Mesendoderm (in vitro differentiated cells): ENCODE results near the gene SAMM50.
A peak's percentile ranks its signal among the peaks of the same experiment; 100 is the strongest.

Experiments used
- DNase-seq: peaks from one replicate; pipeline ENCODE4 v3.0.0; 2013
- H2AK5ac ChIP-seq: 2 replicates; pipeline ENCODE4 v1.6.1; 2013; ENCODE audit warnings: low read length, inconsistent platforms
- H2BK120ac ChIP-seq: 2 replicates; pipeline ENCODE4 v1.6.1; 2013; ENCODE audit warnings: low read depth, mild to moderate bottlenecking, low read length, moderate library complexity, mixed read lengths
- H2BK15ac ChIP-seq: replicated peaks from 2 replicates; pipeline ENCODE4 v1.6.1; 2013; ENCODE audit warnings: low read depth, mild to moderate bottlenecking, moderate library complexity
- H2BK5ac ChIP-seq: 2 replicates; pipeline ENCODE4 v1.6.1; 2013; ENCODE audit warnings: low read length, inconsistent platforms
- H3K18ac ChIP-seq: 2 replicates; pipeline ENCODE4 v1.6.1; 2013; ENCODE audit warnings: mild to moderate bottlenecking, low read length, mixed read lengths
- H3K23ac ChIP-seq: one replicate; pipeline ENCODE4 v1.6.1; 2013; ENCODE audit warnings: low read length
- H3K27ac ChIP-seq: 2 replicates; pipeline ENCODE4 v1.5.1; 2013; ENCODE audit warnings: low read depth, mild to moderate bottlenecking, inconsistent platforms, low read length, moderate library complexity
- H3K27me3 ChIP-seq: 2 replicates; pipeline ENCODE4 v1.6.1; 2013; ENCODE audit warnings: low read length, control low read depth, mild to moderate bottlenecking, inconsistent platforms; ENCODE audit not compliant: insufficient read depth, poor library complexity
- H3K36me3 ChIP-seq: 2 replicates; pipeline ENCODE4 v1.6.1; 2013; ENCODE audit warnings: low read length, inconsistent platforms; ENCODE audit not compliant: control insufficient read depth, insufficient read depth
- H3K4ac ChIP-seq: one replicate; pipeline ENCODE4 v1.6.1; 2013; ENCODE audit warnings: low read depth, mild to moderate bottlenecking, low read length, moderate library complexity
- H3K4me1 ChIP-seq: 2 replicates; pipeline ENCODE4 v1.6.1; 2013; ENCODE audit warnings: low read depth, low read length, inconsistent platforms; ENCODE audit not compliant: control insufficient read depth
- H3K4me2 ChIP-seq: 2 replicates; pipeline ENCODE4 v1.6.1; 2013; ENCODE audit warnings: low read length
- H3K4me3 ChIP-seq: 2 replicates; pipeline ENCODE4 v1.5.1; 2013; ENCODE audit warnings: mild to moderate bottlenecking, low read length
- H3K56ac ChIP-seq: one replicate; pipeline ENCODE4 v1.6.1; 2013; ENCODE audit warnings: low read length
- H3K79me1 ChIP-seq: 2 replicates; pipeline ENCODE4 v1.6.1; 2013; ENCODE audit warnings: low read length, inconsistent platforms
- H3K79me2 ChIP-seq: 2 replicates; pipeline ENCODE4 v1.6.1; 2013; ENCODE audit warnings: mild to moderate bottlenecking, low read length; ENCODE audit not compliant: control insufficient read depth, insufficient read depth
- H3K9ac ChIP-seq: 2 replicates; pipeline ENCODE4 v1.6.1; 2013; ENCODE audit warnings: low read length, inconsistent platforms
- H4K5ac ChIP-seq: one replicate; pipeline ENCODE4 v1.6.1; 2013; ENCODE audit warnings: low read length
- H4K8ac ChIP-seq: one replicate; pipeline ENCODE4 v1.6.1; 2013; ENCODE audit warnings: low read depth, mild to moderate bottlenecking, control low read depth, low read length, moderate library complexity
- WGBS: extraction: QIAGEN DNeasy Blood & Tissue Kit; methylation state at CpG from one replicate; pipeline ENCODE4 v1.1.7; 2013; ENCODE audit warnings: low lambda C conversion rate, missing lambda C conversion rate; ENCODE audit not compliant: insufficient coverage; ENCODE audit errors: extremely low coverage; 5-methylcytosine and 5-hydroxymethylcytosine counted together

SAMM50 gene

DNA sequence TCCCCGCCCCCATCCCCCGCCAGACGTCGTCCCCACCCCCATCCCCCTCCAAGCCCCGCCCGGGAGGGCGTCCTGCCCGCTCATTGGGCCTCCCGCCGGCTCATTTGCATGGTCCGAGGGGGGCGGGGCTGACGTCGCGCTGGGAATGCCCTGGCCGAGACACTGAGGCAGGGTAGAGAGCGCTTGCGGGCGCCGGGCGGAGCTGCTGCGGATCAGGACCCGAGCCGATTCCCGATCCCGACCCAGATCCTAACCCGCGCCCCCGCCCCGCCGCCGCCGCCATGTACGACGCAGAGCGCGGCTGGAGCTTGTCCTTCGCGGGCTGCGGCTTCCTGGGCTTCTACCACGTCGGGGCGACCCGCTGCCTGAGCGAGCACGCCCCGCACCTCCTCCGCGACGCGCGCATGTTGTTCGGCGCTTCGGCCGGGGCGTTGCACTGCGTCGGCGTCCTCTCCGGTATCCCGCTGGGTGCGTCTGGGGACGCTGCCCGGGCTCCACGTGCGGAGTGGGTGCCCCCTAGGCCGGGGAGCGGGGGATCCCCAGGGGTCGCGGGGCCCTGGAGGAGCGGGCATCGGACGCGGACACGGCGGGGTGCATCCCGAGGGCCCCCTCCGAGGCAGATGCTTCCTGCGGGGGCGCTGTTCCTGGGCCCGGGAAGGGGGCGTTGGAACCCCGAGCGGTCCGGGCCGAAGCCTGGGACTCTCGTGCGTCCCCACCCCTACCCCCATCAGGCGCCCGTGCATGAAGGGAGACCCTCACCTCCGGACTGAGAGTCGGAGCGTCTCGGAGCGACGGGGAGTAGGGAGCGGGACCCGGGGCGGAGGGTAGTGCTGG lies 31.4 kb upstream of the SAMM50 start, which contains the start of gene PNPLA3:
PNPLA3 (plus strand) TSS at position 175 of the 834 bp plus-strand sequence; CDS start at position 282, 107 bp downstream.
- Histone ChIP-seq H3K4ac (peak within 1 kb of the TSS; percentile 90), H3K23ac (no peak within 1 kb of the TSS), H2BK5ac (peak within 1 kb of the TSS; percentile 80), H3K36me3 (peaks cover 6% of the 10 kb centered on the region), H3K9ac (peak within 1 kb of the TSS; percentile 96), H3K27ac (peak within 1 kb of the TSS; percentile 94), H4K5ac (no peak within 1 kb of the TSS), H3K4me3 (peak within 1 kb of the TSS; percentile 82), H3K4me2 (peak within 1 kb of the TSS; percentile 78), H3K56ac (peak within 1 kb of the TSS; percentile 98), H2BK15ac (no peak within 1 kb of the TSS), H3K79me2 (peaks cover 12% of the 10 kb centered on the region), H4K8ac (peak within 1 kb of the TSS; percentile 70), H3K79me1 (peaks cover 13% of the 10 kb centered on the region), H2AK5ac (no peak within 1 kb of the TSS), H3K4me1 (peaks cover 5% of the 10 kb centered on the region), H3K27me3 (no peaks in the 10 kb centered on the region), H2BK120ac (peak within 1 kb of the TSS; percentile 11), H3K18ac (peak within 1 kb of the TSS; percentile 98)
- peak; percentile 96 for DNase-seq
- WGBS, result no CpG with 5 or more reads among the region's 100 CpGs

DNA sequence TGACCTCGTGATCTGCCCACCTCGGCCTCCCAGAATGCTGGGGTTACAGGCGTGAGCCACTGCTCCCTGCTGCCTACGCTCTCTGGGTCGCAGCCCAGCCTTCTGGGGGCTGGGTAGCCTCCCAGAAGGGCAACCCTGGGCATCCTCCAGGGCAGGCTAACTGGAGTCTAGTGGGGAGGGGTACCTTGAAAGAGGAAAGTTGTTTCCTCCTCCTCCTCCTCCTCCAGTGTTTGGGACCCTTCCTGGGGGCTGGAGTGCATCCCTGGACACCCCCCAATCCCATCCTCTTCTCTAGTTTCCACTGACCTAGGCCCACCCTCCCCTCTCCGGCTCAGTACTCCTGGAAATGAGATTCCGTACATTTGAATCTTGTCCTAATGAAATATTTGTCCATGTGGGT lies 30.4 kb upstream of the SAMM50 start:
- peaks cover 12% of the 10 kb centered on the region for H3K79me2 ChIP-seq
- H3K18ac ChIP-seq, result peak overlapping the region; percentile 72
- peak overlapping the region; percentile 77 for H3K4me2 ChIP-seq
- peaks cover 5% of the 10 kb centered on the region for H3K4me1 ChIP-seq
- H4K5ac ChIP-seq, result no peak overlapping the region
- H2BK5ac ChIP-seq, result peak overlapping the region; percentile 14
- peak overlapping the region; percentile 95 for H3K56ac ChIP-seq
- no peak overlapping the region for H2BK120ac ChIP-seq
- peaks cover 7% of the 10 kb centered on the region for H3K36me3 ChIP-seq
- peak overlapping the region; percentile 24 for H3K23ac ChIP-seq
- H3K4me3 ChIP-seq, result peak overlapping the region; percentile 50
- no peak overlapping the region for H2BK15ac ChIP-seq
- H3K79me1 ChIP-seq, result peaks cover 13% of the 10 kb centered on the region
- H2AK5ac ChIP-seq, result peak overlapping the region; percentile 74
- peak overlapping the region; percentile 56 for H3K4ac ChIP-seq
- no peak overlapping the region for H4K8ac ChIP-seq
- H3K27ac ChIP-seq, result peak overlapping the region; percentile 94
- H3K9ac ChIP-seq, result peak overlapping the region; percentile 88
- H3K27me3 ChIP-seq, result no peaks in the 10 kb centered on the region
- WGBS, result no CpG with 5 or more reads among the region's 7 CpGs
- DNase-seq, result no peak

DNA sequence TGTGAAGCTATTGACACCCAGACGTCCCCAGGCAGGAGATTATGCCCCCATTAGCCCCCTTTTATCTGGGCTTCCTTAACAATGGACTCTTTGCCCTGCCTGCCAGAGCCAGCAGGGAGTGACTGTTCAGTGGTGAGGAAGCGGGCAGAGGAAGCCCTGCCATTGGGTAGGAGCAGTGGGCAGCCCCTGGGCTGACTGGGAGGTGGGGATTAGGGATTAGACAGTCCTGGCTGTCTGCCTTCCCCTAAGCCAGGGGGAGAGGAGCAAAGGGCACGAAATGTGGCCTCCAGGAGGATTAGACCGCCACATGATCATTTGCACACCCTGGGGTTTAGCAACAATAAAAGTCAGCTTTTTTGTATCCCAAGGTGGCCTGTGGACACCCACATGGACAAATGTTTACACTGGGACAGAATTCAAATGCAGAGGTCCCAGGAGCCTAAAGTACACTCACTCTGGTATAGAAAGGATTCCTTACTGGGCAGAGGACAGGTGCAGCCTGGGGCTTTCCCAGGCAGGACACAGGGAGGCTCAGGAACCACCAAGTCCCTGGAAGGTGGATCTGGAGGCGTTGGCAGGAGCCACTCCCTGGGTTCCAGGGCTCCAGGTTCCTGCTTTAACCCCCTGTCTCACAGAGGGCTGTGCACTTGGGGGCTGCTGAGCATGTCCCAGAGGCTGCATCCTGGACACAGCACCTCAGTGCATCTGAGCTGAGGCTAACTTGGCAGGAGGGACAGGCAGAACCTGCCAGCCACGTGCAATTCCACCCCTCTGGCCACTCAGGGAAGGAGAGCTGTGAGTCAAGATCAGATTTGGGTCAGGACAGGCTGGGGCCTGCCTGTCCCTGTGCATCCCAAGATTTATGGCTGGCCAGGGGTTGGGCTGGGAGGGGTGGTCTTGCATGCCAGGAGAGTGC lies 29.6 kb upstream of the SAMM50 start:
- Histone ChIP-seq H2BK15ac (no peak overlapping the region), H4K8ac (no peak overlapping the region), H3K36me3 (peaks cover 9% of the 10 kb centered on the region), H3K79me2 (peaks cover 12% of the 10 kb centered on the region), H3K18ac (peak overlapping the region; percentile 72), H2AK5ac (no peak overlapping the region), H3K27me3 (no peaks in the 10 kb centered on the region), H2BK120ac (no peak overlapping the region), H3K27ac (peak overlapping the region; percentile 94), H3K4me3 (no peak overlapping the region), H3K23ac (no peak overlapping the region), H2BK5ac (peak overlapping the region; percentile 28), H3K79me1 (peaks cover 13% of the 10 kb centered on the region), H4K5ac (no peak overlapping the region), H3K56ac (peak overlapping the region; percentile 95), H3K4ac (no peak overlapping the region), H3K4me2 (peak overlapping the region; percentile 77), H3K4me1 (peaks cover 5% of the 10 kb centered on the region), H3K9ac (peak overlapping the region; percentile 88)
- DNase-seq, result peak; percentile 84
- no CpG with 5 or more reads among the region's 6 CpGs for WGBS

DNA sequence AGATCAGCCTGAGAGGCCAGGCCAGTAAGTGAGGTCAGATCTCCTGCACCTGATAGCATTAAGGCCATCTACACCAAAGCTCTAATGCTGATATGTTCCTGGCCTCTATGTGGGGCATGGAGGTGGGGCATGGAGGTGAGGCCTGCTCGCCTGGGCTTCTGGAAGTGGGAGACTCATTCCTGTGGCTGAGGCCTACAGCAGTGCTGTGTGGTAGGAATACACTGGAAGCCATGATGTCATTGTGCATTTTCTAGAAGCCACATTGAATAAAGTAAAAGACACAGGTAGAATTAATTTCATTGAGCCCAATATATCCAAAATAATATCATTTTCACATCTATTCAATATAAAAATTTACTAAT lies 28.9 kb upstream of the SAMM50 start:
- no peak overlapping the region for H2BK120ac ChIP-seq
- H3K9ac ChIP-seq, result peak overlapping the region; percentile 36
- H2BK5ac ChIP-seq, result no peak overlapping the region
- H3K4me3 ChIP-seq, result no peak overlapping the region
- DNase-seq, result no peak
- no peak overlapping the region for H3K18ac ChIP-seq
- H2AK5ac ChIP-seq, result no peak overlapping the region
- peaks cover 13% of the 10 kb centered on the region for H3K79me1 ChIP-seq
- no peak overlapping the region for H2BK15ac ChIP-seq
- H4K5ac ChIP-seq, result no peak overlapping the region
- H3K4me2 ChIP-seq, result no peak overlapping the region
- peaks cover 5% of the 10 kb centered on the region for H3K4me1 ChIP-seq
- peaks cover 12% of the 10 kb centered on the region for H3K79me2 ChIP-seq
- H3K4ac ChIP-seq, result no peak overlapping the region
- H3K23ac ChIP-seq, result no peak overlapping the region
- H3K36me3 ChIP-seq, result peaks cover 10% of the 10 kb centered on the region
- H3K27ac ChIP-seq, result no peak overlapping the region
- H4K8ac ChIP-seq, result no peak overlapping the region
- no peaks in the 10 kb centered on the region for H3K27me3 ChIP-seq
- H3K56ac ChIP-seq, result peak overlapping the region; percentile 70
- no CpG with 5 or more reads among the region's 1 CpG for WGBS

DNA sequence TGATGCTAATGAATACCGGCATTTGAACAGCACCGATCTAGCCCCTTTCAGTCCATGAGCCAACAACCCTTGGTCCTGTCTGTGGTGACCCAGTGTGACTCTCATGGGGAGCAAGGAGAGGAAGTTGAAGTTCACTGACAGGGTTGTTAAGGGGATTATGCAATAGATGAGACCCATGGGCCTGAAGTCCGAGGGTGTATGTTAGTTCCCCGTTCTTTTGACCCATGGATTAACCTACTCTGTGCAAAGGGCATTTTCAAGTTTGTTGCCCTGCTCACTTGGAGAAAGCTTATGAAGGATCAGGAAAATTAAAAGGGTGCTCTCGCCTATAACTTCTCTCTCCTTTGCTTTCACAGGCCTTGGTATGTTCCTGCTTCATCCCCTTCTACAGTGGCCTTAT lies 26.8 kb upstream of the SAMM50 start:
- Histone ChIP-seq H2BK120ac (no peak overlapping the region), H3K79me1 (peaks cover 13% of the 10 kb centered on the region), H3K18ac (no peak overlapping the region), H3K23ac (no peak overlapping the region), H3K79me2 (peaks cover 12% of the 10 kb centered on the region), H4K8ac (no peak overlapping the region), H3K4me2 (no peak overlapping the region), H3K36me3 (peaks cover 17% of the 10 kb centered on the region), H3K4ac (no peak overlapping the region), H2BK5ac (no peak overlapping the region), H3K4me1 (peaks cover 5% of the 10 kb centered on the region), H3K27ac (no peak overlapping the region), H3K27me3 (no peaks in the 10 kb centered on the region), H2AK5ac (no peak overlapping the region), H3K4me3 (no peak overlapping the region), H4K5ac (no peak overlapping the region), H3K9ac (no peak overlapping the region), H2BK15ac (no peak overlapping the region), H3K56ac (no peak overlapping the region)
- WGBS, result no CpG with 5 or more reads among the region's 5 CpGs
- no peak for DNase-seq
